DND-41 (cell line): ENCODE results near the gene EBLN2.

Source experiments
- ATAC-seq: fragments of 200-7000 bp; cut with Tn5 transposase; 3 replicates; pipeline ENCODE4 v1.9.1; 2021; ENCODE audit warnings: low read depth; ENCODE audit not compliant: insufficient read depth
- DNase-seq: peaks from one replicate; pipeline ENCODE4 v3.0.0-alpha.2; 2020
- H2AFZ ChIP-seq: 2 replicates; pipeline ENCODE4 v1.6.0; 2012; ENCODE audit warnings: low read depth, low read length
- H3K27ac ChIP-seq: 2 replicates; pipeline ENCODE4 v1.5.1; 2012; ENCODE audit warnings: low read length, inconsistent platforms
- H3K27me3 ChIP-seq: fragments of 200-600 bp; sonication (generic); 2 replicates; pipeline ENCODE4 v1.6.0; 2012; ENCODE audit warnings: low read length, mild to moderate bottlenecking, inconsistent platforms; ENCODE audit not compliant: insufficient read depth, poor library complexity
- H3K36me3 ChIP-seq: 2 replicates; pipeline ENCODE4 v1.5.1; 2012; ENCODE audit warnings: low read length, inconsistent platforms; ENCODE audit not compliant: insufficient read depth
- H3K4me1 ChIP-seq: 2 replicates; pipeline ENCODE4 v1.5.1; 2012; ENCODE audit warnings: mild to moderate bottlenecking, low read length; ENCODE audit not compliant: insufficient read depth
- H3K4me2 ChIP-seq: 2 replicates; pipeline ENCODE4 v1.6.0; 2012; ENCODE audit warnings: mild to moderate bottlenecking, moderate library complexity, low read length, inconsistent platforms; ENCODE audit not compliant: insufficient read depth
- H3K4me3 ChIP-seq, 2 experiments: fragments of 200-600 bp in 1 of 2; shearing (Covaris generic) in 1 of 2; 2 replicates each; pipeline ENCODE4 v1.5.1; 2012 to 2016; ENCODE audit warnings: inconsistent platforms in 2 of 2, low read length in 2 of 2, mild to moderate bottlenecking in 2 of 2, low read depth in 1 of 2, moderate library complexity in 1 of 2
- H3K79me2 ChIP-seq: 2 replicates; pipeline ENCODE4 v1.6.0; 2012; ENCODE audit warnings: low read length, inconsistent platforms; ENCODE audit not compliant: insufficient read depth
- H3K9ac ChIP-seq: 2 replicates; pipeline ENCODE4 v1.6.0; 2012; ENCODE audit warnings: low read depth, mild to moderate bottlenecking, inconsistent platforms, low read length, moderate library complexity
- H3K9me3 ChIP-seq: 2 replicates; pipeline ENCODE4 v1.5.1; 2012; ENCODE audit warnings: low read length, moderate library complexity, mild to moderate bottlenecking, inconsistent platforms; ENCODE audit not compliant: insufficient read depth, severe bottlenecking
- H4K20me1 ChIP-seq: 2 replicates; pipeline ENCODE4 v1.6.0; 2012; ENCODE audit warnings: low read length; ENCODE audit not compliant: insufficient read depth
- CTCF ChIP-seq: IDR thresholded peaks from 2 replicates; pipeline ENCODE4 v1.5.1; 2012; ENCODE audit warnings: borderline replicate concordance, low read length, moderate library complexity, mild to moderate bottlenecking; ENCODE audit not compliant: poor library complexity, severe bottlenecking; ENCODE audit errors: extremely low read depth
- EZH2 ChIP-seq: IDR thresholded peaks from 3 replicates; pipeline ENCODE4 v1.6.1; 2012; ENCODE audit warnings: borderline replicate concordance, low read depth, mild to moderate bottlenecking, moderate library complexity, low read length, inconsistent platforms; ENCODE audit not compliant: severe bottlenecking

Gene EBLN2

GRCh38 chr3:73086071-73086494, 24.6 kb downstream of the EBLN2 start:
- ATAC-seq (peak; percentile 80), DNase-seq (peak; percentile 58)
- Histone ChIP-seq H2AFZ (no peak overlapping the region; the same call in 1 of the 2 replicates), H3K9me3 (no peaks in the 10 kb centered on the region), H3K4me2 (peak overlapping the region; percentile 48; the same call in 1 of the 2 replicates), H3K36me3 (no peaks in the 10 kb centered on the region), H3K4me1 (peaks cover 12% of the 10 kb centered on the region; the same call in 1 of the 2 replicates), H3K27ac (no peak overlapping the region), H3K4me3 (no peak overlapping the region), H3K9ac (no peak overlapping the region), H3K27me3 (no peaks in the 10 kb centered on the region), H3K79me2 (no peaks in the 10 kb centered on the region), H4K20me1 (no peaks in the 10 kb centered on the region)
- TF ChIP-seq CTCF (peak; percentile 83), EZH2 (no peak)

- TF ChIP-seq CTCF (no peak), EZH2 (no peak)
- DNase-seq = peak; percentile 15
These were observed 32.7 kb downstream of the EBLN2 start for GRCh38 chr3:73094129-73094528.

GRCh38 chr3:73094951-73095350, 33.5 kb downstream of the EBLN2 start:
- H3K9me3 ChIP-seq = no peaks in the 10 kb centered on the region
- no peak overlapping the region for H3K4me3 ChIP-seq
- H3K4me1 ChIP-seq = no peaks in the 10 kb centered on the region
- ATAC-seq (no peak), DNase-seq (no peak)
- H3K79me2 ChIP-seq = no peaks in the 10 kb centered on the region
- H3K27ac ChIP-seq = no peak overlapping the region
- no peak overlapping the region for H3K9ac ChIP-seq
- H3K4me2 ChIP-seq = no peak overlapping the region
- no peaks in the 10 kb centered on the region for H4K20me1 ChIP-seq
- TF ChIP-seq EZH2 (no peak), CTCF (no peak)
- no peaks in the 10 kb centered on the region for H3K36me3 ChIP-seq
- H3K27me3 ChIP-seq = no peaks in the 10 kb centered on the region
- no peak overlapping the region for H2AFZ ChIP-seq

More at GRCh38 chr3:73094129-73094528, 32.7 kb downstream of the EBLN2 start:
- Histone ChIP-seq H3K9ac (no peak overlapping the region), H3K4me1 (no peaks in the 10 kb centered on the region), H3K27ac (no peak overlapping the region), H3K79me2 (no peaks in the 10 kb centered on the region), H3K4me3 (no peak overlapping the region), H3K9me3 (no peaks in the 10 kb centered on the region), H3K36me3 (no peaks in the 10 kb centered on the region), H2AFZ (no peak overlapping the region), H3K27me3 (no peaks in the 10 kb centered on the region), H4K20me1 (no peaks in the 10 kb centered on the region), H3K4me2 (no peak overlapping the region)
- ATAC-seq = 0 out of 3 replicates have a peak, but pooled peaks have one; percentile 54

- Histone ChIP-seq H3K9me3 (no peaks in the 10 kb centered on the region), H3K27me3 (no peaks in the 10 kb centered on the region), H3K79me2 (no peaks in the 10 kb centered on the region), H3K4me2 (no peak overlapping the region), H3K9ac (no peak overlapping the region), H3K27ac (no peak overlapping the region), H3K4me1 (no peaks in the 10 kb centered on the region), H2AFZ (no peak overlapping the region), H3K36me3 (no peaks in the 10 kb centered on the region), H3K4me3 (no peak overlapping the region), H4K20me1 (no peaks in the 10 kb centered on the region)
- TF ChIP-seq CTCF (no peak), EZH2 (no peak)
- DNase-seq = no peak
- no peak for ATAC-seq
These were observed 34.7 kb downstream of the EBLN2 start for GRCh38 chr3:73096169-73096568.
